Measurements from ENCODE around the gene ABLIM1.

GRCh38 chr10:114398587-114399331, 259.3 kb downstream of the ABLIM1 start:
- TF ChIP-seq POLR2A (IDR thresholded peaks at IDR 0.05) (no peak), CTCF (IDR thresholded peaks at IDR 0.05) (no peak), EP300 (IDR thresholded peaks at IDR 0.05; ENCODE audit: low read depth) (no peak), POLR2AphosphoS5 (IDR thresholded peaks at IDR 0.05) (no peak)

Data from transverse colon (tissue), 4 donors.